ENCODE measurements around the gene CPLANE2. TPM values are rescaled to one million over a fixed set of nuclear protein-coding genes. Genes with fewer than 3 reads are reported as not detected.

Gene CPLANE2
- total and polyA plus RNA-seq, 10 donors, result 2.1 to 7.6 (median 5.3) TPM

DNA sequence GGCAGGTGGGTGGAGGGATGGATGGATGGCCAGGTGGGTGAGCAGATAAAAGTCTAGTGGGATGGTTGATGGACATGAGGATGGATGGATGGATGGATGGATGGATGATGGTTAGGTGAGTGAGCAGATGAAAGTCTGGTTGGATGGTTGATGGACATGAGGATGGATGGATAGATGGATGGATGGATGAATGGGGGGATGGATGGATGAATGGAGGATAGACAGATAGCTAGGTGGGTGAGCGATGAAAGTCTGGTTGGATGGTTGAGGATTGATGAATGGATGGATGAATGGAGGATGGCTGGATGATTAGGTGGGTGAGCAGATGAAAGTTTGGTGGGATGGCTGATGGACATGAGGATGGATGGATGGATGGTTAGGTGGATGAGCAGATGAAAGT is 15.5 kb downstream of the CPLANE2 start:
- TF ChIP-seq POLR2A (IDR thresholded peaks at IDR 0.05) (no peak), CTCF (IDR thresholded peaks at IDR 0.05 in 8 of 11, conservative IDR thresholded peaks at IDR 0.05 in 3 of 11) (no peak)
- Histone ChIP-seq H3K27me3 (replicated peaks in 1 of 7) (peaks cover 0 to 16% (median 2%) of the 10 kb centered on the region in 7 donors), H3K27ac (no peak overlapping the region), H3K9me3 (peaks cover 0 to 7% (median 0%) of the 10 kb centered on the region in 8 donors), H3K36me3 (no peaks in the 10 kb centered on the region), H3K4me1 (peaks cover 1 to 29% (median 11%) of the 10 kb centered on the region in 6 donors), H3K4me3 (no peak overlapping the region)
- DNase-seq, result no peak
- intact Hi-C loops (cut with DNase I; ENCODE audit: low total_unique reads), result no loop called here
- WGBS, 5 donors, result 94 to 100% (median 98%) methylated on average over 1 of the region's 1 CpG

GRCh38 chr1:16219968-16220500 is 16.9 kb downstream of the CPLANE2 start:
- 92 to 99% (median 97%) methylated on average over 3 to 4 of the region's 4 CpGs for WGBS, 5 donors
- Histone ChIP-seq H3K4me3 (no peak overlapping the region), H3K9me3 (no peaks in the 10 kb centered on the region), H3K4me1 (peaks cover 0 to 37% (median 18%) of the 10 kb centered on the region in 6 donors), H3K27ac (no peak overlapping the region), H3K27me3 (replicated peaks in 1 of 7) (peaks cover 0 to 10% (median 0%) of the 10 kb centered on the region in 7 donors), H3K36me3 (no peaks in the 10 kb centered on the region)
- intact Hi-C loops (cut with DNase I; ENCODE audit: low total_unique reads), result no loop called here
- no peak for DNase-seq
- no peak for TF ChIP-seq POLR2A (IDR thresholded peaks at IDR 0.05)

- Histone ChIP-seq H3K36me3 (no peaks in the 10 kb centered on the region), H3K4me1 (peaks cover 0 to 37% (median 18%) of the 10 kb centered on the region in 6 donors), H3K27me3 (replicated peaks in 1 of 7) (peaks cover 0 to 9% (median 0%) of the 10 kb centered on the region in 7 donors), H3K4me3 (no peak overlapping the region), H3K27ac (peak overlapping the region in 5 of 8 donors; percentile 55 to 80 (median 61)), H3K9me3 (no peaks in the 10 kb centered on the region)
- intact Hi-C loops (cut with DNase I; ENCODE audit: low total_unique reads), result no loop called here
- WGBS, 5 donors, result 90 to 97% (median 94%) methylated on average over 6 of the region's 6 CpGs
- TF ChIP-seq POLR2AphosphoS5 (IDR thresholded peaks at IDR 0.05) (no peak), CTCF (IDR thresholded peaks at IDR 0.05 in 8 of 11, conservative IDR thresholded peaks at IDR 0.05 in 3 of 11) (no peak), POLR2A (IDR thresholded peaks at IDR 0.05) (no peak)
- no peak for DNase-seq
Measured at GRCh38 chr1:16218674-16219071, 18.3 kb downstream of the CPLANE2 start.

DNA sequence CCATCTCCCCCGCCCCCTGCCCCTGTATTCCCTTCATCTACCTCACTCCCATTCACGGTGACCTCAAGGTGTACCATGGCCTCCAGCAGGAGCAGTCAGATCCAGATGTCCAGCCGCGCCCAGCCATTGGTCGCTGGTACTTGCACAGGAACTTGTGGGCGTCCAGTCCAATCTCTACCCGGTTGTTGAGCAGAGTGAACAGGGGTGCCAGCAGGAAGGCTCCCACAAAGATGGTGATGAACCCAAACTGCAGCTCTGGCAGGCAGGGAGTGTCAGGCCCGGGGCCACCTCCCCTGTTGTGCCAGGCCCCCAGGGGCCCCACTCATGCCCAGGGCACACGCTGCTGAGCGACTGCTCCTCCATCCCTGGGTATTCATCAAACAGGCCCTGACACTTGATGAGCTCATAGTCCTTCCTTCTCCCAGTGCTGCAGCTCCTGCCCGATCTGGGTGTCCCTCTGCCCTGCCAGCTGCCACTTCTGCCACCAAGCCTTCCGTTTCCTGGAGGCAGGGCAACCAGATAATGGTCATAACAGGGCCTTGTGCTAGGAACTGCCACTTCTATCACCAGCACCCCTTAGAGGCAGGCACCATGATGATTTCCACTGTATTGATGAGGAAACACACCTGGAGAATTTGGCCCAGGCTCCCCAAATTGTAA is 18.8 kb downstream of the CPLANE2 start:
- Histone ChIP-seq H3K4me3 (peak overlapping the region in 1 of 8 donors; percentile 67), H3K4me1 (peaks cover 0 to 37% (median 18%) of the 10 kb centered on the region in 6 donors), H3K27me3 (replicated peaks in 1 of 7) (peaks cover 0 to 9% (median 0%) of the 10 kb centered on the region in 7 donors), H3K27ac (peak overlapping the region in 5 of 8 donors; percentile 55 to 80 (median 61)), H3K9me3 (no peaks in the 10 kb centered on the region), H3K36me3 (no peaks in the 10 kb centered on the region)
- TF ChIP-seq POLR2A (IDR thresholded peaks at IDR 0.05) (no peak), CTCF (IDR thresholded peaks at IDR 0.05 in 8 of 11, conservative IDR thresholded peaks at IDR 0.05 in 3 of 11) (no peak), POLR2AphosphoS5 (IDR thresholded peaks at IDR 0.05) (peak in 1 of 3 donors; percentile 8)
- DNase-seq, result peak; percentile 84
- 82 to 93% (median 86%) methylated on average over 9 to 12 of the region's 12 CpGs for WGBS, 5 donors
- intact Hi-C loops (cut with DNase I; ENCODE audit: low total_unique reads), result no loop called here

Data from spleen (tissue), 11 donors.